Skin epidermis (tissue), 12 donors: ENCODE measurements around the gene COL4A2.
A peak's percentile ranks its signal among the peaks of the same experiment; 100 is the strongest.

ENCODE experiments used
- H3K27ac ChIP-seq, 21 experiments: fragments of 200-600 bp; sonication (generic) in 11 of 21; one replicate each; pipeline ENCODE4 v1.5.0; 2020; ENCODE audit warnings: mild to moderate bottlenecking in 3 of 21, inconsistent platforms in 2 of 21, moderate library complexity in 2 of 21
- H3K4me3 ChIP-seq, 7 experiments: fragments of 200-600 bp; sonication (generic) in 2 of 7; one replicate each; pipeline ENCODE4 v1.5.0; 2020; ENCODE audit warnings: inconsistent platforms in 2 of 7, mild to moderate bottlenecking in 2 of 7, moderate library complexity in 1 of 7

COL4A2 gene

DNA sequence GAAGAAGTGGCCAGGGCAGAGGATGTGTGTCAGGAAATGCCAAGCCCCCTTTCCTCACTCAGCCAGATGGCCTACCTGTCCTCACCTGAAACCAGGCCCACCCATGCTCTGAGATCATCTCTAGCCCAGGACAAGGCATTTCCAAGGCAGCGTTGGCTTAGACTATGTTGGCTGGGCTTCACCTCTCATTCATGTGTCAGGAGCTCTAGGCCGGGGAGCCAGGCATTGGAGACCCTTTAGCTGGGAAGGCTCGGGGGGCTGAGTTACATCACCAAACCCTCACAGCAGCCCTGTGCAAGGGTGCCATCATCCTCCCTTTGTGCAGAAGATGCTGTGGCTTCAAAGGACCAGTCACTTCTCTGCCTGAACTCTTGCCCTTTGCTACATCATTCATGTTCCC, 40.0 kb downstream of the COL4A2 start:
- Histone ChIP-seq H3K27ac (peak overlapping the region in 12 of 21 experiments; percentile 6 to 64 (median 32)), H3K4me3 (no peak overlapping the region)

DNA sequence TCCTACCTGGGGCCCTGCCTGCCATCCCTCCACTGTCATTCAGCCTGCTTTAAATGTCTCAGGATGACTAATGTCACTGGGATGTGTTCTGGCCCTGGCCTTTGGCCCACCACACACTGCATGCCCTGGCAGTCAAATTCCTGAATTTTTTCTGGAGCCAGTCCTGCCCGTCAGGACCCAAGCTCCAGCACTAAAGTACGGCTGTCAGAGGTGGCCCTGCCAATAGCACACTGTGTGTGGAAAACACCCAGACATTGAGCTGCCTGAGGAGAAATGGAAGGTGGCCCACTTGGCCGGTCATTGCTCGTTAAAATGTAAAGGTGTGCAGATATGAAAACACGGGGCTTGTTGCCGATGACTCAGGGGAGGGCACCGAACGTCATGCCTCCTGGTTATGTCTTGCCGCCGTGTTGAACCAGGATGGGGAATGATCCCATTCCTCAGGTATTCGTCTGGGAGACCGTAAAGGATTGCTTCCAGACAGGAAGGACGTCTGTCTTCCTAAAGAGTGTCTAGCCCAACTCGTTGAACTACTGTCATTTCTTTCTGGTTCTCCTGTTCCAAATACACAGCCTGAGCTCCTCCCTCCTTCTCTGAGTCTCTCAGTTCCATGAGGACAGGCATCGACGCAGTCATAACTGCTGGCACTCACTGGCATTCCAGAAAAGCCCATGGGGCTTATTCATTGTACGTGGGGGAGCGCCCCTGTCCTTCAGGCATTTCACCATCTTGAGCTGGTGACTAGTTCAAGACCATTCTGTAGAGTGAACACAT, 40.6 kb downstream of the COL4A2 start:
- H3K27ac ChIP-seq = peak overlapping the region in 14 of 21 experiments; percentile 5 to 64 (median 32)
- no peak overlapping the region for H3K4me3 ChIP-seq

DNA sequence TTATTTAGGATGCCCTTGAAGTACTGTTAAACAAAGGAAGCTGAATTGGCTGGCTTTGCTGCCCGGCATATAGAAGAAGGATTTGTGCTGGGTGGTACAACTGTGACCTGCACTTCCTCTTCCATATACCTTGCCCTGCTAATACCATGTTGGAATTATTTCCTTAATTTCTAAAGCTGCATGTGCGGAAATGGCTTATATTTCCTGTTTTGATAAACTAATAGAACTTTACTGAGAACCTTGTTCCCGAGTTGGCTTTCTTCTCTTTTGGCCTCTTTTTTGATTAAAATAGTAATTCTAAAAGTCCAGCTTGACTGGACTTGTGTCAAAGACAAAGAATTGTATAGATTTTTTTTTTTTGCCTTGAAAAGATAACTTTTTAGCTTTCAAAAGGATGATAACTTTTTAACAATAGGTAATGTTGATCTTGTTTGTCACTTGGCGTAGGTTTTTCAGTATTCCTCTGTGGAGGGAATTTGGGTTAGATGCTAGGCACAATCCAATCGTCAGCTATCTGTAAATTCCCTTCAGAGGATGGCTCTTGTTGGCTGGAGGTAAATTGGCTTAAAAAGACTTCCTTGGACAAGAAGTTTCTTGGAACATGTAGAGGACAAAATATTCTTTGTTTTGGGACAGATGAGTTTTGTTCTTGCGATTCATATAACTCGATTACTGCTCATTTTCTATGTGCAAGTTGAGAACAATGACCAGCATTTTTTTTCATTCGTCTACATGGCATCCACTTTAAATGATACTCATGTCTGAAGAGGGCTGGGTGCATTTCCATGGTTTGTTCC, 41.4 kb downstream of the COL4A2 start:
- H3K4me3 ChIP-seq = no peak overlapping the region
- peak overlapping the region in 10 of 21 experiments; percentile 5 to 64 (median 35) for H3K27ac ChIP-seq

DNA sequence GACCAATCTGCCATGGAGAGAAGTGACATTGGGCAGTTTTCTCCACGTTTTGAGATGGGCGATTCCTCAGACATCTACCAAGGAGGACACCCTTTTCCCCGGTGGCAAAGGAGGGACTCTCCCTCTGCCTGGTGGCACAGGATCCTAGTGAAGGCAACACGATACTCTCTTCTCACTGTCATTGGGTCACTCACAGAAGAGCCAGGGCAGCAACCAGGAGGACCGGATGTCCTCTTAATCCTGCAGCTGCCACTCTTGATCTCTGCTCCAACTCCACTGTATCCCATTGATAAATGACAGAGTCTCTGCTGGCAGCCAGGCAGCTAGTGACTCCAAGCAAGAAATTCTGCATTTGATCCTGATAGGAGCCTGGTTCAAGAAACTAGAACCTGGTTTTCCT, 42.2 kb downstream of the COL4A2 start:
- no peak overlapping the region for H3K27ac ChIP-seq
- H3K4me3 ChIP-seq = no peak overlapping the region

DNA sequence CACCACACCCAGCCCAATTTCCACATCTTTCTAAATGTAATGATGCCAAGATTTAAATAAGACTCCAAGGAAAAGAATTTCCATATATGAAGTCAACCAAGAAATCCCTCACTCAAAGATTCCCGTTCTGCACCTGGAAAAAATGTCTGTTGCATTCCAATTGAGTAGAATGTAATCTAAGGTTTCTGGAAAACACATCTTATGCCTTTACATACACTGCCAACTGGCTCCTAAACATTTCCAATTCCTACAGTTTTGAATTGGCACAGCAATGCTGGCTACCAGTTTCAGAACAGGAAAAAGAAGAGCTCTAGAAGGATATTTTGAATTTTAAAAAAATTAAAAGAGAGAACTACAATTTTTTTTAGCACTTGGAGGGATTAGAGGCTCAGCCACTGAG, 43.0 kb downstream of the COL4A2 start:
- H3K4me3 ChIP-seq = no peak overlapping the region
- peak overlapping the region in 2 of 21 experiments; percentile 17 to 21 for H3K27ac ChIP-seq

DNA sequence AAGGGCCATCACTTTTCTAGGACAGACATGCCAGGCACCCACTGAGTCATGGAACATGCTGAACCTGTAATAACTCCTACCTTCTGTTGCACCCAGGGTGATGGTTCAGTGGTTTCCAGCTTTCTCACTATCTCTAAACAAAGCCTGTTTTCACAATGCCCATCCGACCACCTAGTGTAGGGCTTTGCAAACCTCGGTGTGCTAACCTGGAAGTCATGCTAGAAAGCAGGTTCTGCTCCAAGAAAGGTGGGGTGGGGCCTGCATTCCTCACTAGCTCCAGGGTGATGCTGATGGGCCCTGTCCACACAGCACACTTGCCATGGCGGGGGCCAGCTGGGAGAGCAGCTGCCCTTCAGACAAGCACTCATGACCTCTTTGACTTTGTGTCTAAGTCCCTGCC, 43.4 kb downstream of the COL4A2 start:
- no peak overlapping the region for H3K4me3 ChIP-seq
- peak overlapping the region in 2 of 21 experiments; percentile 17 to 21 for H3K27ac ChIP-seq

DNA sequence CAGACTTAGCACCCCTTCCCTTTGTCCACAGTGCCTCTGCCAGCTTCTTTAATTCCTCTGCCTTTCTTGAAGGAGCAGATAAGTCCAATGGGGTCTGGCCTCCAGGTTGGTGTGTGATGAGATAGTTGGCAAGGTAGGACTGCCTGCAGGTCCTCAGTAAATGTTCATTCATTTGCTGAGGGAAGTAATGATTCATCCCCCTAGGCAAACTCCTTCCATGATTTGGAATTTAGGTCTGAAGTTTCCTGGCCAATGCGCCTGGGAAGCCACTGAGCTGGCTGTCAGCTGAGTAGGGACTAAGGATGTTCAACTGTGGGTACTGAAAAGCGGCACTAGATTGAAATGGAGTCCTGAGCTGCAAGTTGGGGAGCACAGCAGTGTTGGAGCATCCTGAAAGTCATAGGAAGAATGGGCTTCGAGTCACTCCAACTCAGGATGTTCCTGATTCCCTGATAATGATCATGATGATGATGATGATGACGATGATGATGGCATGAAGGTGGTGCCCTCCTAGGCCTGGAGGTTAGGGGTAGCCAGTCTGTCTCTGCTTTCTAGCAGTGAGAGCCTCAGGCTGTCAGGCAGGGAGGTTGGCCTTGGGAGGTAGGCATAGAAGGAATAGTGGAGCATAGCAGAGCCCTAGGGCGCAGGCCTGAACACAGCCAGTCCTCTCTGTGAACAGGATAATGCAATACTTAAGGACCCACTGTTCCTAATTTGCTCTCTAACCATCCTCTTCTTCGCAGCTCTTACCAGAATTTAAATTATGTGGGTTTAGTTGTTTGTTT, 44.7 kb downstream of the COL4A2 start:
- no peak overlapping the region for H3K27ac ChIP-seq

DNA sequence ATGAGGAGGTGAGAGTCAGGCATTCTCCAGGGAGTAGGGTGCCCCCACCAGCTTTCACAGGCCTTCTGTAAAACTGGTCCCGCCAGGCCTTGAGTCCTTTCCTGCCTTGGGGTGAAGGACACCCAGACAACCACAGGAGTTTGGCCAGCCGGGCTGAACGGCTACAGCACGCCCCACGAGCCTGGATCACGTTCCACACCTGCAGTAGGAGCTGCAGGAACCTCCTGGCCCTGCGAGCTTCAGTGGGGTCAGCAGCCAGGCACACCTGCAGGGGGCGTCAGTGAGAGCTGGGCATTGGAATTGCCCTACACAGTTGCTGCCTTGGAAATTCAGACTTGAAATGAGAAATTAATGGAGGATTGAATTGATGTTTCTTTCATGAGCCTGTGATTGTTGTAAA, 45.7 kb downstream of the COL4A2 start:
- H3K4me3 ChIP-seq = no peak overlapping the region
- H3K27ac ChIP-seq = no peak overlapping the region

More for the DNA sequence above, 44.7 kb downstream of the COL4A2 start:
- H3K4me3 ChIP-seq = no peak overlapping the region

DNA sequence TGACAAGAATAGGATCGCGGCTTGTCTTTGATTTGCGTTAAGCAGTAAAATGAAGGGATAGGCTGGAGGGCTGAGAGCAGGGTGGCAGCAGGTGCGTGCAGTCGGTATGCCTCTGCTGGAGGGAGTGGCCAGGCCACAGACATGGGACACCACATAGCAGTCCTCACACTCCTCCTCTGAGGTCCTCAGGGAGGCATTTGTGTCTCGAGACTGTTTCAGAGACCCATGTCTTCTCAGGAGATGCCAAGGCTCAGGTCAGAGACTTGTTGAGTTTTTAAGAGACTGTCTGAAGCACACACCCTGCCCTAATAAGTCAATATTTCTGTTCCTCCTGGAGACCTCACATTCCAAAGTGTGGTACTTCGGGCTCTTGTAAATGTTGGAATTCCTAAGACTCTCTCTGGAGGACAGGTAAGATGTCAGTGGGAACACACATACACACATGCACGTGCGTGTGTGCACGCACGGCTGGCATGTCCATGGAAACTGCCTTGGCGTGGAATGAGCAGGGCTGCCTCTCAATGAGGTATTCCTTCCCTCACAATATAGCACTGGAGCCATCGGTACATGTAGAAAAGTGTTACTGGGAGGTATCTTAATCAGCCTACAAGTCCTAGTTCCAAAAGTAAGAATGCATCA, 46.4 kb downstream of the COL4A2 start:
- Histone ChIP-seq H3K27ac (no peak overlapping the region), H3K4me3 (no peak overlapping the region)

DNA sequence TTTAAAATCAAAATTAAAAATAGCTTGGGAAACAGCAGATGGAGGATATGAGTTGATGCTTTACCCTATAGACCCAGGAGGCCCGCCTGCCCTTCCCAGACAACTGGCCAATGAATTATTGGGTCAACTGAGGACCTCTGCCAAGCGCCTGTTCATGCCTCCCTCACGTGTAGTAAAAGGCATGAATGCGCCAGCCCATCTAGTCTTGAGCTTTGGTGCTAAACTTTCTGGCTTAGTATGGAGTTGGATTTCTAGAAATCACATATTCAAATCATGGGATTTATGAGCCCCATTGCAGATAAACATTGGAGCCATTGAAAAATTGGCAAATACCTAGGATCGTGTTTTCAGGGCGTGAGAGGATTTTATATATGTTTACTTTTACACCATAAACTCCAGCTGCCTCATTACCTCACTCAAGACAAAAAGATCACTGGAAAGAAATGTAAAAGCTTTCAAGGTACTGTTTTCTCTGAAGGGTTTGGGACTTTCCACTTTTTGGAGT, 47.1 kb downstream of the COL4A2 start:
- no peak overlapping the region for H3K4me3 ChIP-seq
- no peak overlapping the region for H3K27ac ChIP-seq

DNA sequence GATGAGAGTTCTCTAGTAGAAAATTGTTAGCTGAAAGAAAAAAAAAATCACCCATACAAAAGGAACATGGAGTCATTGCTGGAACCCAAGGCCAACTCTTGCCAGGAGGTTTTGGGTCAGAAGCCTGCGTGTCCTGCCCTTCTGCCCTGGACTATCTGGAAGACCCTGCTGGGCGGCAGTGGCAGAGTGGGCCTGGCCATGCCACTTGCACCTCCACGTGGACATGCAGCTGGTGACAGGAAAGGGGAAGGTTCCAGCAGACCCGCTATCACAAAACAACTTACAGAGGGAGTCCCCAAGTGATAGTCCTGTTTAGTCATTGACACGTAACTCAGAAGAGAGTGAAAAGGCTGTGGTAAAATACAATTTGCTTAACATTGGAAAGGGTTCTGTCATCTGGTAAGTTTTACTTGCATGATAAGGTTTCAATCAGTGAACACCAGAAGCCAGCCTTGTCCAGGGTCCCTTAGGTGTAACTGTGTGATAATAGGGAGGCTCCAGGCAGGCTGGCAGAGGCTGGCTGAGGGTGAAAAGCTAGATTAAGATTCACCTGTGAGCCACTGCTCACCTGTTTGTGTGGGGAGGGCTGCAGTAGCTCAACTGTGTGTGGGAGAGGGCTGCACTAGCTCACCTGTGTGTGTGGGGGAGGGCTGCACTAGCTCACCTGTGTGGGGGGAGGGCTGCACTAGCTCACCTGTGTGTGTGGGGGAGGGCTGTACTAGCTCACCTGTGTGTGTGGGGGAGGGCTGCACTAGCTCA, 47.8 kb downstream of the COL4A2 start:
- no peak overlapping the region for H3K27ac ChIP-seq
- no peak overlapping the region for H3K4me3 ChIP-seq

DNA sequence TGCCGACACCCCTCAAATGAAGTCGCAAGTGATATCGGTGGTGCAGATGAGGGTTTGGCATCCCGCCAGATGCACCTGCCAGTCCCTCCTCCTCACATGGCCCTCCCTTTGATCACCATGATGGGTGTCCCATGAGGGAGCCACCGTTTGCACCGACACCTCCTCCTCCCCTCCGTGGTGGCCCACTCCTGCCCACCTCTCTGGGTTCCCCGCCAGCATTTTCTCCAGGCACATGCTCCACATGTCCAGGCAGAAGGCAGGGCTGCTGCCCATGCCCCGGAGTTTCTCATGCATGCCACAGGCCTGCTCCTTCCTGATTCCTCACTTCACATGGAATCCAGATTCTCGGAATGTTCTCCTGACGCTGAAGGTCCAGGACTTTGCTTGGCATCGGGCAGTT, 49.3 kb downstream of the COL4A2 start:
- Histone ChIP-seq H3K4me3 (no peak overlapping the region), H3K27ac (no peak overlapping the region)

DNA sequence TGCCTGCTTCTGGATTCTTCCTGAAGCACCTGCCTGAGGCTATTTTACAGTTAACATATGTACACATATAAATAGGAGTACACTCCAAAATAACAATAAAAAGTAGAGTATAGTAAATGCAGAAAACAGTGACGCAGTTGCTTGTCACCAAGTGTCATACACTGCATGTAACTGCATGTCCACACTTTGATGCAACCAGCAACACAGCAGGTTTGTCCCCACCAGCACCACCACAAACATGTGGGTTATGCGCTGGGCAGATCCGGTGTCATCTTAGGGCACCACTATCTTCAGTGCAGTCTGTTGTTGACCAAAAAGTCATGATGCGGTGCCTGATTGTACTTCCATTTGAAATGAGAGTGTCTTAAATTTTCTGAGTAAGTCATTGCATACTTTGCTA, 51.3 kb downstream of the COL4A2 start:
- Histone ChIP-seq H3K27ac (no peak overlapping the region), H3K4me3 (no peak overlapping the region)

DNA sequence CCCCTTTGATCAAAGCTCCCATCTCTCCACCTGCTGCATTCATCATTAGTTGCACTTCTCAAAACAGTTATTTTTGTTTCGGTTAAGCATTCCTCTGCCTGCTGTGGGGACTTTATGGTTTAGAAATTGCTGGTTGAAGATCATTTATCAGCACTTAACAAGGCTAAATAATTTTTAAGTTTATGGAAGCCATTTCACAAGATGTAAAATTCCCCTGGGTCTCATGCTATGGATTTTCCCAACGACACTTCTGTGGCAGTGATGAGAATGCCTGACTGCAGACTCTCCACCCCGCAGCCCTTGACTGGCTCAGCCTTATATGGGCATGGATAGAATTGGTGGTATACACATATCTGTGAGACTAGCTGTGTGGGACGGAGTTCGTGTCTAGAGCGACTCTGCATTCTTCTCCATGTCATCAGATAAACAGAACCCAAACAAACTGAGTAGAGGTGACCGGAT, 52.8 kb downstream of the COL4A2 start:
- no peak overlapping the region for H3K4me3 ChIP-seq
- no peak overlapping the region for H3K27ac ChIP-seq

DNA sequence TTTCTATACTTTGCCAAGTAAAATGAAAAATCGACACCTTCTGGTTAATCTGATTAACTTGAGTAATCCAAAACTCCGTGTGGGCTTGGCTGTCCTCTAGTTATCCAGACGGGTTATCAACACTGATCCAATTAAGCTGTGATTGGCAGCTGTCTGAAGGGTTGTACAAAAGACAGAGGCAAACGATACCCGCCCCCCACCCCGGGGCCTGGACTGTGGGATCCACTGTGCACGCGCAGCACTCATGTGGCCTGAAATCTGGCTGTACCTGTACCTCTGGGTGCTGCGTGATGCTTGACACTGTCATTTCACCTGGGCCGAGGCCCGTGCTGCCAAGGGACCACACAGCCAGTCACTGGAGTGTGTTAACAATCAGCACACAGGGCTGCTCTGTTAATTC, 53.5 kb downstream of the COL4A2 start:
- Histone ChIP-seq H3K27ac (peak overlapping the region in 4 of 21 experiments; percentile 35 to 69 (median 48)), H3K4me3 (no peak overlapping the region)

DNA sequence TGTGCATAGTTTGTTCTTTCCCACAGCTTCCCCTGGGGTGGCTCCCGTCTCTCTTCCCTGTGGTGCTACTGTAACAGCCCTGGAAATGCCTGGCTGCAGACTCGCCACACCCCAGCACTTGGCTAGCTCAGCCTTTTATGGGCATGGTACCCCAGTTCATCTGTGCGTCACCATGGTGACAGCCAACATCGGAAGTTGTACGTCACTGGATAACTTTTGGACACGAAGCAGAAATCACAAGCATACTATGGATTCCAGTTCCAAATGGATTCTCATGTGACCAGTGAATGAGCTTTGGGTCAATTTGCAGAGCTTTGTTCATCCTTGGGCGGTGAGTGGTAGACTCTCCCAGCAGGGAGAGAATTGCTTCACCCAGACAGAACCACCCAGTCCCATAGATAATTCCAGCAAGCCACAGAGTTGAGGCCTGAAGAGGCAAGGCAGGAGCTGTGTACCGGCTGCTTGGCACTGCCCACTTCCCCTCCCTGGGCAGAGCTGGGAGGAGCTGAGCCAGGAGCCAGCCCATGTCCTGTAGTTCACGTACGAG, 54.4 kb downstream of the COL4A2 start:
- Histone ChIP-seq H3K27ac (peak overlapping the region in 9 of 21 experiments; percentile 10 to 81 (median 61)), H3K4me3 (no peak overlapping the region)

DNA sequence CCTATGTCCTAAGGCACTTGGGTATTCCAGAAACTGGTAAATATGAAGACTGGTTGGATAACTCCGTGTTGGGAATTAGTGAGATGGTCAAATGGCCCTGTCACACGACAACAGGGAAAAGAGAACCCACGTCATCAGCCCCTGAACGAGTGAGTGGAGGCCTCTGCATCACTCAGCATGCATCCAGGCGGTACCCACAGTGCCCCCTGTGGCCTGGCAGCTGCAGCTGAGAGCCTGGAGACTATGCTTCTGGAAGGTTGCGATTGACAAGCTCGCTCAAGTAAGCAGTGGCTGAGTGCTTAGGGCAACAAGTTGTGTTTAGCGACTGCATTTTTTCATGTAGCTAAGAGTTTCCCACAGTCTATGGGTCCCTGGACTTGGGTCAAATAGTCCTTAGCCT, 55.9 kb downstream of the COL4A2 start:
- no peak overlapping the region for H3K27ac ChIP-seq

DNA sequence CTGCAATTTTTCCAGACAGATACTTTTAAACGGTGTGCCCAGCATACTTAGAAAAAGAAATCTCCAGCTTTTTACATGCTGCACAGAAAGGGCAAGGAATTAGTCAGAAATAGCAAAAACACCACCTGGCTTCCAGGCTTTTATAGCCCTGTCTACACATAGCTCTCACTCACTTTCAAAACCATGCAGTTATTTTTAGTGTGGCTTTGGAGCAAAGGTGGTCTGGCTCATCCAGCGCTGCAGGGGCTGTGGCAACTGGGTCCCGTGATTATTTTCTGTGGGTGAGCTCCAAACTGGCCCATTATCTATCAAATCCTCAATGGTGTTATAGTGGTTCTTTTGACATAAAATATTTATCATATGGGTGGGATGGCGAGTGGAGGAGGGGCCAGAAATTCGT, 57.0 kb downstream of the COL4A2 start:
- H3K27ac ChIP-seq = no peak overlapping the region
- no peak overlapping the region for H3K4me3 ChIP-seq

More for the DNA sequence above, 55.9 kb downstream of the COL4A2 start:
- no peak overlapping the region for H3K4me3 ChIP-seq
